ENCODE measurements around the gene LMNA.

LMNA gene

GRCh38 chr1:156082309-156083091, 32.0 kb upstream of the LMNA start, which contains the start of gene MEX3A:
TSS of gene MEX3A (minus strand) at chr1:156082465. CDS start at chr1:156081998, 467 bp downstream.
- peak; percentile 92 for DNase-seq (ENCODE audit: low spot score)

- DNase-seq (ENCODE audit: low spot score), result no peak
Observed at GRCh38 chr1:156083800-156084790, 30.4 kb upstream of the LMNA start.

GRCh38 chr1:156086256-156086662, 28.3 kb upstream of the LMNA start:
- DNase-seq (ENCODE audit: low spot score), result no peak

- no peak for DNase-seq (ENCODE audit: low spot score)
Observed at GRCh38 chr1:156089704-156090103, 24.8 kb upstream of the LMNA start.

- DNase-seq (ENCODE audit: low spot score), result no peak
Observed at GRCh38 chr1:156090138-156090839, 24.2 kb upstream of the LMNA start.

GRCh38 chr1:156090840-156091188, 23.7 kb upstream of the LMNA start:
- DNase-seq (ENCODE audit: low spot score), result peak; percentile 73

GRCh38 chr1:156091610-156092009, 22.9 kb upstream of the LMNA start:
- DNase-seq (ENCODE audit: low spot score), result no peak

GRCh38 chr1:156095906-156096508, 18.5 kb upstream of the LMNA start:
- no peak for DNase-seq (ENCODE audit: low spot score)

GRCh38 chr1:156096640-156097391, 17.7 kb upstream of the LMNA start:
- peak; percentile 89 for DNase-seq (ENCODE audit: low spot score)

GRCh38 chr1:156097499-156098178, 16.9 kb upstream of the LMNA start:
- no peak for DNase-seq (ENCODE audit: low spot score)

GRCh38 chr1:156098784-156099183, 15.7 kb upstream of the LMNA start:
- DNase-seq (ENCODE audit: low spot score), result no peak

GRCh38 chr1:156099282-156099681, 15.2 kb upstream of the LMNA start:
- DNase-seq (ENCODE audit: low spot score), result no peak

- DNase-seq (ENCODE audit: low spot score), result no peak
Observed at GRCh38 chr1:156100205-156100995, 14.1 kb upstream of the LMNA start.

GRCh38 chr1:156101880-156102279, 12.6 kb upstream of the LMNA start:
- DNase-seq (ENCODE audit: low spot score), result no peak

GRCh38 chr1:156102633-156103511, 11.6 kb upstream of the LMNA start:
- no peak for DNase-seq (ENCODE audit: low spot score)

- DNase-seq (ENCODE audit: low spot score), result peak; percentile 74
Observed at GRCh38 chr1:156103521-156103947, 11.0 kb upstream of the LMNA start.

- peak; percentile 86 for DNase-seq (ENCODE audit: low spot score)
Observed at GRCh38 chr1:156104065-156104810, 10.3 kb upstream of the LMNA start.

All from AG08396 (cell line).